Measurements from ENCODE around the gene RNF220. TPM values are rescaled to one million over a fixed set of nuclear protein-coding genes. Genes with fewer than 3 reads are reported as not detected.

Gene RNF220
- total RNA-seq, 3 donors from 2014 or later: 61.9 to 83.9 (median 72.7) TPM

- H3K36me3 ChIP-seq (ENCODE audit: low read depth): no peaks in the 10 kb centered on the region
- TF ChIP-seq CTCF (IDR thresholded peaks at IDR 0.05): no peak
- intact Hi-C loops (cut with DNase I, micrococcal nuclease): no loop called here
- no peak overlapping the region for H3K4me3 ChIP-seq
- H3K9me3 ChIP-seq: no peaks in the 10 kb centered on the region
- ATAC-seq (no peak), DNase-seq (no peak)
- peaks cover 6% of the 10 kb centered on the region for H3K4me1 ChIP-seq (ENCODE audit: low read depth)
Observed at GRCh38 chr1:44424747-44425146, 19.7 kb downstream of the RNF220 start.

GRCh38 chr1:44425341-44426082 lies 20.5 kb downstream of the RNF220 start:
- ATAC-seq: no peak
- Histone ChIP-seq H3K4me1 (ENCODE audit: low read depth) (peaks cover 6% of the 10 kb centered on the region), H3K9me3 (no peaks in the 10 kb centered on the region), H3K36me3 (ENCODE audit: low read depth) (no peaks in the 10 kb centered on the region), H3K4me3 (no peak overlapping the region)
- intact Hi-C loops (cut with DNase I, micrococcal nuclease): no loop called here
- no peak for DNase-seq
- no peak for TF ChIP-seq CTCF (IDR thresholded peaks at IDR 0.05)

- no peak for DNase-seq
- no peaks in the 10 kb centered on the region for H3K36me3 ChIP-seq (ENCODE audit: low read depth)
- H3K4me1 ChIP-seq (ENCODE audit: low read depth): no peaks in the 10 kb centered on the region
- H3K4me3 ChIP-seq: no peak overlapping the region
- TF ChIP-seq CTCF (IDR thresholded peaks at IDR 0.05): no peak
- ATAC-seq: no peak
- no peaks in the 10 kb centered on the region for H3K9me3 ChIP-seq
- intact Hi-C loops (cut with DNase I, micrococcal nuclease): no loop called here
Observed at GRCh38 chr1:44431861-44432260, 26.8 kb downstream of the RNF220 start.

DNA sequence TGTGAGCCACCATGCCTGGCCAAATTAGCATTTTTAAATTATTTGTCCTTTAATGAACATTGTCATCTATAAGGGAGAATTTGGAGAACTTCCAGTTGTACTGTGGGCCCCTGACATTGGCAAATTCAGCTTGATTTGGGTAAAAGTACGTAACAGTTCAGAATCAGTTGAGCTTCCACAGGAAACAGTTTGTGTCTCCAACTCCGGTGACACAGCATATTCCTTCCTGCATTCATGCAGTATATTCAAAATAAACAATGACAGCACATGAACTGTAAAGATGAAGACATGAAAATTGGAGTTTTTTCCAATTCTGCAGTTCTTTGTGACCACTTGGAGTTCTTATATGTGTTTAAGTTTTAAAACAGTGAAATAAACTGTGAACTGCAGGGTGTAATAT lies 28.2 kb downstream of the RNF220 start:
- ATAC-seq (no peak), DNase-seq (no peak)
- no peak overlapping the region for H3K4me3 ChIP-seq
- no peaks in the 10 kb centered on the region for H3K36me3 ChIP-seq (ENCODE audit: low read depth)
- intact Hi-C loops (cut with DNase I, micrococcal nuclease): no loop called here
- no peak for TF ChIP-seq CTCF (IDR thresholded peaks at IDR 0.05)
- H3K4me1 ChIP-seq (ENCODE audit: low read depth): no peaks in the 10 kb centered on the region
- H3K9me3 ChIP-seq: no peaks in the 10 kb centered on the region

DNA sequence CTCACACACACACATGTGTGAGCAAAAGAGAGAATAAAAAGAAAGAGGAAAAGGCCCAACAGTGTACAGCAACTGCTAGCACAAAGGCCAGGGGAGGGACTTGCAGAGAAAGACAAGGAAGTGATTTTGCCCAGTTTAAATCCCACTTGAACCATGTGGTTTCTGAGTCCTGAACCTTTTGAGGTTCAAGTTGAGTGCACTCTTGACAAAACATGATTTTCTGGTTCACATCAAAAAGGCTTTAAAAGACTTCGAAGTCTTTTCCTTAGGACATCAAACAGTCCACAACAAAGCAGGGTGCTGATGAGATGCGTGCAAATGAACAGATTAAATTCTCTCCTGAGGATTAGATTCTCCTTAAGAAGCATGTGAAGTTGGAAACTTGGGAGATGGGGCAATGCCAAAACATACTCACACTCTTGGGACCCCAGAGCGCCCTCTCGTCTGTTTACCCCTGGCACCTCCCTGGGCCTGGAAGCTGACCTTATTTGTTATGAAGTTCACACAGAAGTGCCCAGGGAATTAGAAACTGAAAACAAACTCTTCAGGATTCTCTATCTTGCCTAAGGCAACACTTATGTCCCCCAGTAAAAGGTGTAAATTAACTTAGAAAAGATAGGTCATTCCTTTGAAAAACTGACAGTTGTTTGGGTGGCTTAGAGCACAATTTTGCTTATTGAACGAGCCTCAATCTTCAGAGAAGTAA lies 31.5 kb downstream of the RNF220 start:
- TF ChIP-seq CTCF (IDR thresholded peaks at IDR 0.05): no peak
- intact Hi-C loops (cut with DNase I, micrococcal nuclease): no loop called here
- no peak for ATAC-seq
- DNase-seq: no peak
- H3K4me3 ChIP-seq: no peak overlapping the region
- H3K36me3 ChIP-seq (ENCODE audit: low read depth): no peaks in the 10 kb centered on the region
- H3K9me3 ChIP-seq: no peaks in the 10 kb centered on the region
- no peaks in the 10 kb centered on the region for H3K4me1 ChIP-seq (ENCODE audit: low read depth)

All from mucosa of descending colon (tissue), 3 donors.